Embryonic facial prominence (tissue), 1 donor: ENCODE measurements around the gene CHST15.
"Not testable (repeated sequence)": the region's sequence is repeated elsewhere in the genome, so short reads cannot be mapped to it uniquely, and the experiment has no call there.

Experiments used
- DNase-seq: peaks from one replicate; pipeline ENCODE4 v3.0.0-alpha.2; 2016; ENCODE audit errors: extremely low spot score

The CHST15 gene

DNA sequence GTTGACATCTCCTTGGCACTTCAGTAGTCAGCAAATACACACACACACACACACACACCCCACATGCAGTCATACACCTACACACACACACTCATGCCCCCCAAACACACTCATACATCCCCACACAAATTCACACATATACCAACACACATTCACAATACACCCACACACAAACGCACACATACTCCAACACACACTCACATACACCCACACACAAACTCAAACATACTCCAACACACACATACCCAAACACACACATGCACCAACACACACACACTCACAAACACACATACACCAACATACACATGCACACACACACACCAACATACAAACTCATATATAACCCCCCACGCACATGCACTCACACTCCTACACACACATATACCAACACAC, 31.4 kb upstream of the CHST15 start:
- DNase-seq = no peak

DNA sequence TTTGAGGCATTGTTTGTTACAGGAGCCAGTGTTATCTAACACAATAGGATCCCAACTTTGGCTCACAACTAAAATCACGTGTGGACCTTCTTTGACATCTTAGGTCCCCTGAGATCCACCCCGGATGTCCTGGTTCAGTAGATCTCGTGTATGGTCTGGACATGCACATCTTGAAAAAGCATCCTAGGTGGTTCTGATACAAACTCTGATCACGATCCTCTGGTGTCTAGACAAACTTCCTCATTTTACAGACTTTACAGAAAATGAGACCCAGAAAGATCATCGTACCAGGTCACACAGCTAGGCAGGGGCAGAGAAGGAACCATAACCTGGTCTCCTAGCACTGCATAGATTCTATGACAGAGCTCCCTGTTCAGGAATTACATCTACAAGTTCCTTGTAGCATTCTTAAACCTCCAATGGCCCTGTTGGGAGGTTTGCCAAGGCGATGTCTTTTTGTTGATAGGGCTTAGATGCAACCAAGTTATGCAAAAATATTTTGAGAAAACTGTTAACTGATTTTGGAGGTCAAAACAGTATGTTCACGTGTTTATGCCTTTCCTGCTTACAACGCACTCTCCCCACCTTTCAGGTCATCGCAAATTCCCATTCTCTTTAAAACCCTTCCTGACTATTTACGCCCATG, 30.8 kb upstream of the CHST15 start:
- no peak for DNase-seq

DNA sequence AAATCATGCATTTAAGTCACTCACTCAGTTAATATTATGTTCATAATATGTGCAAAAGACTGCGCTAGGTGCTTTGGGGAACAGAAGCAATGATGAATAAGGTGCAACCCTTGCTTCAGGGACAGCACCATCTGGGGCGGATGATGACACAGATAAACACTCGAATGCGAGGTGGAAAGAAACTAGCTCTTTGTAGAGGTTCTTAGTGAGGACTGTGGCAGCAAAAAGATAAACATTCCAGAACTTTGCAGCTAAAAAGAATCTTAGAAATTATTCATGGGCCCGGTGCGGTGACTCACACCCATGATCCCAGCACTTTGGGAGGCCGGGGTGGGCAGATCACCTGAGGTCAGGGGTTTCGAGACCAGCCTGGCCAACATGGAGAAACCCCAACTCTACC, 29.8 kb upstream of the CHST15 start:
- no peak for DNase-seq

DNA sequence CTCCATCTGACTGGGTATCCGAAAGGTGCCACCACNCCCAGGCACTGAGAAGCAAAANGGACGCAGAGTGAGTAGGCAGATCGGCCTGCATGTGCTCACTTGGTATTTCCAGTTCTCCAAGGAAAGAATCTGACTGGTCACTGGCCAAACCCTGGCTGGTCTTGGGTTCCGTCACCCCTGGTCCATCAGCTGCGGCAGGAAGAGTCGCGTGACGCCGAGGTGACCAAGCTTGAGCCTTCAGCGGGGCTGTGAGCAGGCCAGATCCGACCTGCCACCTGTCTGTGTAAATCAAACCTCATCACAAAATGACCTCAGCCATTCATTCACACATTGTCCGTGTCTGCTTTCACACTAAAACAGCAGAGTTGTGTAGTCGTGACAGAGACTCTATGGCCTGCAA, 28.8 kb upstream of the CHST15 start:
- no peak for DNase-seq

DNA sequence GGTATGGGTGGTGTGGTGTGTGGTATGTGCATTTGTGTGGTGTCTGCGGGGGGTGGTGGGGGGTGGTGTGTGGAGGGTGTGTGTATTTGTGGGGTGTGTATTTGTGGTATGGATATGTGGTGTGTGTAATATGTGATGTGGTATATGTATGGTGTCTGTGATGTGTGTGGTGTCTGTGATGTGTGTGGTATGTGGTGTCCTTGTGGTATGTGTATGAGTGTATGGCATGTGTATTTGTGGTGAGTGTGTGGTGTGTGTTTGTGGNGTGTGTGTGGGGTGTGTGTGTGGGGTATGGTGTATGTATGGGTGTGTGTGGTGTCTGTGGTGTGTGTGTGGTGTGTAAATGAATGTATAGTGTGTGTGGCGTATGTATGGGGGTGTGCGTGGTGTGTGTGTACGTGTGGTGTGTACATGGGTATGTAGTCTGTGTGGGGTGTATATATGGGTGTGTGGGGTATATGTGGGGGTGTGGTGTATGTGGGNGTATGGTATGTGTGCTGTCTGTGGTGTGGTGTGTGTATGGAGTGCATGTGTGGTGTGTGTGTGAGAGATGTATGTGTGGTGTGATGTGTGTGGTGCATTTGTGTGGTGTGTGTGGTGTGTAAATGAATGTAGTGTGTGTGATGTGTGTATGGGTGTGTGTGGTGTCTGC, 27.1 kb upstream of the CHST15 start:
- DNase-seq = no peak

DNA sequence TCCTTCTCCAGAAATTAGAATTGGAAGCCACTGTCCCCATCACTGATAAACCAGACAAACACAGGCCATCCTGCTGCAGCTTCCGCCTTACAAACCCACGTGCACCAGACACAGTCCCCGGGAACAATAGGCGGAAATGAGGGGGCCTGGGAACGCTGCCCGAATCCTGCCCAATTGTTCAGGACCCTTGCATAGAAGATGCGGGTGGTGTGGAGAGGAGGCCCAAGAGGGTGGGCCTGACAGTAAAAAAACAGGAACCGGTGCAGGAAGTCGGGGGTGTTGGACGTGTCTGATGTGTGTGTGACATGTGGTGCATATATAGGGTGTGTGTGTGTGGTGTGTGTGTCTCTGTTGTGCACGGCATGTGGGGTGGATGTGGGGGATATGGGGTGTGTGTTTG, 26.5 kb upstream of the CHST15 start:
- no peak for DNase-seq

DNA sequence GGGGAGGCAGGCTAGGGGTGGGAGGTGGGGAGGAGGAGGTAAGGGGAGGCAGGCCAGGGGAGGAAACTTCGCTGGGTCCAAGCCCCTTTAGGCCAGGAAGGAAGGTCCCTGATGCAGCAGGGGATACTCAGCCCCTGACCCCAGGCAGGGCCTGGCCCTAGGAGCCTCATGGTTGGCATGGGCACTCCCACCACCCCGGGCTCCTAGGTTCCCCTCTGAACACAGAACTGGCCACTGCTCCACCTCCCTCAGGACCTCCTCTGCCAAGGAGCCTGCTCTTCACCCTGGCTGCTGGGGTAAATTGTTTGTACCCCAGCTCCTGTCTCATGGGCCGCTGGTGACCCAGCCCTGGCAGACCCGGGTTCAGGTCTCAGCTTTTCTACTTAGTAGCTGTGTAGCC, 25.8 kb upstream of the CHST15 start:
- DNase-seq = no peak

DNA sequence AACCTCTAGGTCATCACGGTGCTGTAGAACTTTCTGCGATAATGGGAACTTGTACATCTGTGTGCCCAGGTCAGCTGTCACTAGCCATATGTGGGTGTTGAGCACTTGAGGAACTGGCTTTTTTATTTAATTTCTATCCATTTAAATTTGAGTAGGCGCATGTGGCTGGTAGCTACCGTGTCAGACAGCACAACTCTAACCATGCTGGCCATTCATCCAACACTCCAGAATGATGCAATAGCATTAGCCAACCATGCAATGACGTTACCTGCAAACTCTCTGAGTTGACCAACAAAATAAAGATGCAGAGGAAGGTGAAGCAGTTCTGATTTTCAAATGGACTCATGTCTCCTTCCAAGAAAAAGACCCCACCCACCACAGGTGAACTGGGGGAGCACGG, 24.4 kb upstream of the CHST15 start:
- no peak for DNase-seq

DNA sequence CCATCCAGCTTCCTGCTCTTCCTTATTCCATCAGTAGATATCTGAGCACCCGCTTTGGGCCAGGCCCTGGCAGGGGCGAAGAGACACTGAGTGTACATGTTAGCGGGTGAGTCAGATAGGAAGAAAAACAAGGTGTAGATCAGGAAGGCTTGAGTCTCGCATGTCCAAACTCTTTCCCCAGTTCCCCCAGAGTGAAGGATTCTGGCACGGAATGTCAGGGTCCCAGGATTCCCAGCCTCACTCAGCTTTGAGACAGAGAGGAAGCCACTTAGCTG, 24.1 kb upstream of the CHST15 start:
- no peak for DNase-seq

DNA sequence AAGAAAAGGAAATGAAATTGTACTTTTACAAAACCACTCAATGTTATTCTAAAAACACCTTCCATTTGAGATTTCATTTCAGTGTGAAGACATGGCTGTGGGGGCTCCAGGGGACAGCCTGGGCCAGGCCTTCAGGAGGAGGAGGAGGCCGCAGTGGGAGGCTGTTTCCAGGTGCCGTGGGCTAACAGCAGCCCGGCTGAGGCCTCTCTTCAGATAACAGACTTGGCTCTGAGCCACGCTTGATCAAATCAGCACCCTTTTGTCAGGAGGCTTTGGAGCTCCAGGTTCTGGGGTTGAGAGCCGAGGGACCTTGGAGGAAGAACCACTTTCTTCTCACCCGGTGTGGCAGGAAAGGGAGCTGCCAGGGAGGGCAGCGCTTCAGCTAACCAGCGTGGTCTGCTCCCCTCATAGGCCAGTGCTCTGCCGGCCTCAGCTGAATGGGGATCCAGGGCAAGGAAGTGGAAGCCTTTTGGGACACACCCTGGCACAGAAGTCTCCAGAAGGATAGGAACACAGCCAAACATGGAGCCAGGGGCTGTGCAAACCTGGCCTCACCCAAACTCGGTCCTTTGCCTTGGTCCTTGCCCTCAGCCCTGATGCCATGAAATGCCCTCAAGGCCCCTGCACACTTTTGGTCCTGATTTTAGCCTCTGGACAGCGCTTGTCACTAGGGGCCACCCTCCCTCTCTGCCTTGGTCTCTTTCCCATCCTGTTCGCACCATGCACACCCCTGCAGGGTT, 23.5 kb upstream of the CHST15 start:
- no peak for DNase-seq

DNA sequence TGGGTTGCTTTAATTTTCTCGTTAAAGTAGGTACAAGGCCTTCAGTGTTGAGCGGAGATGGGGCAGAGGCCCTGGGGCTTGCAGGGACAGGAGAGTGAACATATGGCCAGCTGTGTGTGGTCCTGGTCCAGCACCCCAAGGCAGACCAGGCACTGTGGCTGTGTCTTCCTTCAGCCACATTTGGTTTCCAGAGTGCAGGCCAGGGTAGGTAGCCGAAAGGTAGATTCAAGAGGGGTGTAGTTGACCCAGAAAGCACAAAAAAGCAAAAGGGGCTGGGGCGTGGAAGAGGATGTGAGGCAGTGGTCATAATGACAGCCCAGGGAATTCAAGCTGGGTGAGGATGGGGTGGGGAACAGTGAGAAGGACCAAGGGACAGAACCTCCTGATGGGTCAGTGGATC, 21.3 kb upstream of the CHST15 start:
- DNase-seq = no peak

DNA sequence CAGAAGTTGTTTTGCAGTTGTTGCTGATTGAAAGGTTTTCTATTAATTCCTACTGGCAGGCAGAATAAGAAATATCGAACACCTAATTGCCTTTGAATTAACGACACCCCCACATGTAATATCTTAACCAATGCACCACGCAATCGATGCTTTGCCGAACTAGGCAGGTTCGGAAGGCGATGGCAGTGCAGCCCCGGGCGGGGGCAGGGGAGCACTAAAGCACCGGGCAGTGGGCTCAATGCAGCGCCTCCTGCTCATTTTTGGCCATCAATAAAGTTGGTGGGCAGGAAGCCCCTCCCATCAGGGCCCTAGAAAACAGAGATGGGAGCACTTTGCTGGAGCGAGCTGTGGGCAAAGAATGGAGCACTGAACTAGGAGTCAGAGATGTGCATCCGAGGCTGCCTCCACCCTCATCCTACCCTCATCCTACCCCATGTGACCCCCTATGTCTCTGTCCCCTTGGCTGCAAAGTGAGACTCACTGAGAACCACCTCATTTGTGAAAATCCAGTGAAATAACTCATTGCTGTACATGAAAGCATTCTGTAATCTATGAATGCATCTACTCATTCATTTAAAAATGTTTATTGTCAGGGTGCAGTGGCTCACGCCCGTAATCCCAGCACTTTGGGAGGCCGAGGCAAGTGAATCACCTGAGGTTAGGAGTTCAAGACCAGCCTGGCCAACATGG, 19.6 kb upstream of the CHST15 start:
- no peak for DNase-seq

DNA sequence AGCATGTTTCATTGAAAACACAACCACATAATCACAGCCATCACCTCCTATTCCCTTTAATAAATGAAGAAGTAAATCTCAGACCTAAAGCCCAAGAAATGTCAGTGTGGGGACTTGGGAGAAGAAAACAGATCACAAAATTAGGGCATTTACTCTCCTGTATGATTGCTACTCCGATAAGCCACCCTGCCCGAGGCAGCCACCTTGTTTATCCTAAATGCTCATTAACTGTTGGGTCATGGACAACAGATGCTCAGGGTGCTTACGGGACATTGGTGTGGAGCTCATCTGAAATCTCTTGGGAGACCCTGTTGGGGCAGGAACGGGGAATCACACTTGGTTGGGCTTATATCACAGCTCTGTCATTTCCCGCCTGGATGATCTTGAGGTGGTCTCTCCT, 17.5 kb upstream of the CHST15 start:
- no peak for DNase-seq

DNA sequence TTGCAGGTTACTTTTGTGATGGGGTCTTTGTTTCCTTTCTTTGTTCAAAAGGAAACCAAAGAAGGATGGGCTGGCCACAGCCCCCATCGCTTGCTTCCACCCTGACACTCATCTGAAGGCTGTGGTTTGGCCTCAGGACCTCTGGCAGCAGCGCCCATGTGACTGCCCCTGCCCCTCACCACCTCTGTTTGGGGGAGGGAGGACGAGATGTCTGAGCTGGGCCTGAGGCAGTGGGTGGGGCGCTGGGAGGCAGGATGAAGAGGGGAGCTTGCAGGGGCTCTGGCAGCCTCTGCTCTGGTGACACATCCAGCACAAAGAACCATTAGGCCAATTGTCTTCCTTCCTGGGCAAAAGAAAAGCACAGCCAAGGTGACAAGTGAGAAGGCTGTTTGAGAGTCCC, 15.9 kb upstream of the CHST15 start:
- no peak for DNase-seq

DNA sequence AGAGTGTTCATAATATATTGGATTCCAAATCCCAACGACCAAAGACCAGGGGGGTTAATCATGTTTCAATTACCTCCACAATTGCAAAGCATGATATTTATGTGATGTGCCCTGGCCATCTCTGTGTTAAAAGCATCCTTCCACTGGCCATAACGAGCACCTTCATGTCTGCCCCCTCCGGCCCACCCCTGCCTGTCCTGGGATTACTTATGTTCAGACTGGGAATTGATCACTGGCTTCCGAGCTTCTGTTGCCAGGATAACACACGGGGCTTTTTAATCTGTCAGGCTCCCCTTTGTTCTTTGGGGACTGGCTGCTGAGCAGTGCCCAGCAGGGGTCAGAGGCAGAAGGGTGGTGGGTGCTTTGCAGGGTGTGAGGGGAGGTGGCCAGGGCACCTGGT, 13.7 kb upstream of the CHST15 start:
- DNase-seq = no peak

DNA sequence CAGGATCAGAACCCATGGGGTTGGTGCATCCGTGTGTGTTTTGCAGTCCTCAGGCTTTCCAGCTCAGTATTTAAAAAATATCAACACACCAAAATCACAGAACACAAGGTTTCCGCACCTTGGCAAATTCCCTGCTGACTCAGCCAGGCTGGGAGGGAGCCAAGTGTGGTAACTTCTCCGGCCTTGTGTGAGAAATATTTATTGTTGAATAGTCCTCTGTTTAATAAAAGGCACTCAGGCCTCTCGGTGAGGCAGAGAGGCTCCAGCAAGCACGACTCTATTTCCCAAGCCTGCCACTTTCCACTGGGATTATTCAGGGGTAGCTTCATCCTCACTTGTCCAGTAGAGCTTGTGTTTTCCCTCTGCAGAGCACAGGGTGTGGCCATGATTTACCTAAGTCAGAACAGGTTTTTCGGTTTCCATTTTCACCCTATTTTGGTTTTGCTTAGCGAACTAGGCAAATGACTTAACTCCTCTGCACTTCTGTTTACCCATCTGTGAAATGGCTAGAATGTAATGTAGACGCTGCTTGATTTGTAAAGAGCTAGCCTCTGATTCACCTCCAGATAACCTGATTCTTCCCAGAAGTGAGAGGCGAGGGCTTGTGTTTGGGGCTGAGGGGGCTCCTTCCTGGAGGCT, 13.0 kb upstream of the CHST15 start:
- DNase-seq = no peak

DNA sequence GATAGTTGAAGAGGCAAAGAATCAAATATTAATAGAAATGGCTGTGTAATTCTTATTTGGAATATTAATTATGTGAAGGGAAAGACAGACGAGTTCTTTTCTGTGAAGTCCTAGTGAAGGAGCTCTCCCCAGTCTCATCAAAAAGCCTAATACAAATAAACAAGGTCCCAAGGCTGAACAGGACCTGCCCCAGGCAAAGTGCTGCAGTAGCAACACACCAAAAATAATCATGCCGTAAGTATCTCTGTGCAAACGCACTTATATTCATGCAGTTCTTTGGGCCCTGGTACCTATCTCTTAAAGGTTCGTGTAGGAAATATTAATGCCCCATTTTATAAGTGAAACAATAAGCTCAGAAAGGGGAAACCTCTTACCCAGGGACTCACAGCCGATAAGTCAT, 12.2 kb upstream of the CHST15 start:
- no peak for DNase-seq

DNA sequence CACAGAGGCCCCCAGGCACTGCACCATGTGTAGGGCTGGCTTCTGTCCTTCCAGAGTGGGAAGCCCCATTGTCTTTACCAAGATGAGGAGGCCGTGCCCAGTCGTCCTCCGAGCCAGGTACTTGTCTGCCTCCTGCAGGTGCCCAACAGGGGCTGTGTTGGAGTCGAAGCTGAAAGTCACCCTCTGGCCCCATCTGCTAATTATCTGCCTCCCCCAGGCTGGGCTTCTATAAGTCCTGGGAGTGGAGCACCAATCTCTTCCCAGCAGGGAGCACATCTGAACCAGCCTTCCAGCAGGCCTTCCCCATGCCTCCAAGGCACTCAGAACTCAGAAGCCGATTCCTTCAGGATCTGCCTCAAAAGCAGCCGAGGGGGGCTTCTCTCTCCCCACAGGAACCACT, 11.6 kb upstream of the CHST15 start:
- no peak for DNase-seq

DNA sequence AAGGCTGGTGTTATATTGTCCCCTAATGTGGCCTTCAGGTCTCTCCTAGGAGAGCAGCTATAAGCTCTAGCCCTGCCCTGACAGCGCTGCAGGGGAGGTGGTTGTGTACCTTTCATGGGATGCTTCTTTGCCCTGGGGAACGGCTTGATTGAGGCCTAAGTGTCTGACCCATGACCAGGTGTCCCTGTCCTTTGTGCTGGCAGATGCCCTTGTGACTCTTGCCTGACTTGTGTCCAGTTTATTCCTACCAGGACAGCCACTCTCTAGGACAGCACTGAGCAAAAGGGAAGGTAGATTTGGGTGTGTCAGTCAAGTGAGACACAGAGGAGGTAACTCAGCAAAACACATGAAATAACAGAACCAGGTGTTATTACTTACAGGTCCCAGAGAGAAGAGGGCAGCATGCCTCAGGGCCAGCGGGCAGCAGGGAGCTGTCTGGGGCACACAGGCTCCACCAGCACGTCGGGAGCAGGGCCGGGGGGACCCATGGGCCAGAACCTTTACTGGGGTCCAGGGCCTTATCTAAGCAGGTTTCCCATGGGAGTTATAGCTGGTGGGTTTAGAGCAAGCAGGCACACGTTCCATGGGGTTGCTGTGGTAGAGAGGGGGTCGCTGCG, 10.7 kb upstream of the CHST15 start:
- DNase-seq = no peak

DNA sequence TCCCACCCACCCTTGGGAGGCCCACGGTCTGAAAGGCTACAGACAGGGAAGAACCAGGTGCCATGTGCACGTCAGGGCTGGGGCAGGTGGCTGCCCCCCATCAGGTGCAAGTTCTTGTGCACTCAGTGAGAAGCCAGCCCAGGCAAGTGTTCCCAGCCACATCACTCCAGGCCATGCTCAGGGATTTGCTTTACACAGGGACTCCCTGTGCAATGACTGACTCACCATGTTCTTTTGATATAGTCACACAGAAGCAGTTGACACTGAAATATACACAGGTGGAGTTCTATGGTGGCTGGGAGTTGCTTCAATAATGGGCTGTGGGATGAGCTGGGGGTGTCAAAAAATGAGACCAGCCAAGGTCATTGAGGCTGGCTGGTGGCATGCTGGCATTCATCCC, 8.0 kb upstream of the CHST15 start:
- no peak for DNase-seq

DNA sequence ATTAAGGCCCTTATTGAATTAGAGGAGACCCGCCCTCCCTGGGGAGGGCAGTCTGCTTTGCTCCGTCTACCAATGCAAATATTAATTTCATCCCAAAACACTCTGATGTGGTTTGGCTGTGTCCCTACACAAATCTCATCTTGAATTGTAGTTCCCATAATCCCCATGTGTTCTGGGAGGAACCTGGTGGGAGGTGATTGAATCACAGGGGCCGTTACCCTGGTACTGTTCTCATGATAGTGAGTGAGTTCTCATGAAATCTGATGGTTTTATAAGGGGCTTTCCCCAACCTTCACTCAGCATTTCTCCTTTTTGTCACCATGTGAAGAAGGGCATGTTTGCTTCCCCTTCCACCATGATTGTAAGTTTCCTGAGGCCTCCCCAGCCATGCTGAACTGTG, 7.3 kb upstream of the CHST15 start:
- DNase-seq = not testable (repeated sequence)

DNA sequence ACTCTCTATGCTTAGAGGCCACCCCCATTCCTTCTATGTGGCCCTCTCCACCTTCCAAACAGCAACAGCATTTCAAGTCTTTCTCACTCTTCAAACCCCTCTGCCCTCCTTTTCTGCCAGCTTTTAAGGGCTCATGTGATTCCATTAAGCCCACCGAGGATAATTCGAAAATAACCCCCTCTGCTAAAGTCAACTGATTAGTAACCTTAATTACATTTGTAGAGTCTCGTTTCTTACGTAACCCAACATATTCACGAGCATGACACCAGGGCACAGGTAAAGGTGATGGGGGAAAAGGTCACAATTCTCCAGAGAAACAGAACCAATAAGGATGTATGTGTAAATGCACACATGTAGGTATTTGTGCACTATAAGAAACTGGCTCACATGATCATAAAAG, 6.7 kb upstream of the CHST15 start:
- DNase-seq = no peak
